ENCODE results near the gene USP3.
"Not testable (repeated sequence)": the region's sequence is repeated elsewhere in the genome, so short reads cannot be mapped to it uniquely, and the experiment has no call there.

Gene USP3

GRCh38 chr15:63620760-63621159 lies 116.4 kb downstream of the USP3 start:
- not testable (repeated sequence) for DNase-seq

DNA sequence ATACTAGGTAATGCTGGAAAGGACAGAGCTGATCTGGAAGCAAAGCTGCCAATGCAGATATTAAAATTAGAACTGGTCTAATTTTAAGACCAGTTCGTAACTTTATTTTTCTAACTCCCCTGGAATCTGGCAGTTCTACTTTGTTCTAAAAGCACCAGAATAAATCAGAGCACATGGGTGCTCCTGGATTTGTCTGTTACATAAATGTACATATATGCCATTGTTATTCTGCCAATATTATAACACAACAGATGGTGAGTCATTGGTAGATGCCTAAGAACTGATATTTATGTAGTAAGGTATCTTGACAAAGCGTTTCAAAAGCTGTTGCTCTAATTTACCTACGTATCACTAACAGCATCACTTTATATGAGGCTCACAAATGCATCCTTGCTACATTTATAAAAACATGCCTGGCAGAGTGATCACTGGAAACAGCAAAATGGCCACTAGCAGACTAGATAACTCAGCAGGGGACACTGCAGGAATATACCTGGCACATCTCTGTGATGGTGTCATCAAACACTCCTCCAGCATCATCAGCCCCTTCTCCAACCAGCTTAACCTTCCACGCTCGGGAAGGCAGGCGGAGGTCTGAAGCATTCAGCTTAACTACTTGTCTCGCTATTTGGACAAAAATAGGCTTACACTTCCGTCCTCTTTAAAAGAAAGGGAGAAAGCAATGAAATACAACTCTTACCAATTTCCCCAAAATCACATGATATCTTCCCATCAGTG lies 119.0 kb downstream of the USP3 start:
- DNase-seq: no peak

GRCh38 chr15:63626955-63627354 lies 122.6 kb downstream of the USP3 start:
- DNase-seq: no peak

DNA sequence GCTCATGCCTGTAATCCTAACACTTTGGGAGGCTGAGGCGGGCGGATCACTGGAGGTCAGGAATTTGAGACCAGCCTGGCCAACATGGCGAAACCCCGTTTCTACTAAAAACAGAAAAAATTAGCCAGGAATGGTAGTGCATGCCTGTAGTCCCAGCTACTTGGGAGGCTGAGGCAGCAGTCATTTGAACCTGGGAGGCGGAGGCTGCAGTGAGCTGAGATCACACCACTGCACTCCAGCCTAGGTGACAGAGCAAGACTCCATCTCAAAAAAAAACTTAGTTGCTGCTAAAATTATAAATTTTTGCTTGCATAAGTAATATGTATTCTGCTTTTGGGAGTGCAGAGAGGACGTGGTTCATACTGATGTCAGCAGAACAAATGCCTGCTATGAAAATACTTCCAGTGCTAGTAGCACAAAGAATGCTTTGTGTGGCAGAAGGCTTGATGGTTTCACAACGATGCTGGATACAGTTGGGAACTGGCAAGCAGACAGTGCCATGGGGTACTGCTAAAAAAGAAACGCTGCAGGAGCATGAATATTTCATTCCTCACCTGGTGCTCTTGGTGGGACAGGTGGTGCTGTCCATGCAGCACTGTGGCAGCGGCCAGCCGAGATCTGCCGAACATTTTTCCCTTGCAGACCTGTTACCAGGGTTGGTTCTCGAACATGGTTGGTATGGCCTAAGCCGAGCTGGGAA lies 123.9 kb downstream of the USP3 start:
- no peak for DNase-seq

DNA sequence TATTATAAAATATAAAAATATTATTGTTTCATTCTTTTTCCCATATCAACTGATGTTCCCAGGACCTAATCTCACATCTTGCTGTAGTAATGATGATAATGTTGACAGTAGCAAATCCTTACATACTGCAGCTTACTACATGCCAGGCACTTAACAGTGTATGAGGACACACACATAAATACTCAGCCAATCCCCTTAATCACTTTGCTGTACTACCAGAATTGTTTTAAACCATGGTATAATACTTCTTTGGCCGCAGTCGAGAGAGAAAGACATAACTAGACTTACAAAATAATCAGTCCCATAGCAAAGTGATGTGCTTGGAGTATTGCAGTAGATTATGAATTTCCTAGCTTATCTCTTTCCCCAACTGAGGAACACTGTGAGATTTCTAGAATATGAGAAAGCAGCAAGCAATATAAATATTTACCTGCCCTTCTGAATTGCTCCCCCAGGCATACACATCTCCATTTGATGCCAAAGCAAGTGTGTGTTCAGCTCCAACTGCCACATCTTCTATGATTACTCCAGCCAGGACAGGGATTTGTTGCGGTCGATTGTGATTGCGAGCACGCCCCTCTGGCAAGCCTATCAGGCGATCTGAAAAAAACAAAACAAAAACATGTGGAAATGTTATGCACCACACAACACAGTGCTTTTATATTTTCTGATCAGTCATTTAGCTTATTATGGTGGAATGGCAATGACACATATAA lies 125.8 kb downstream of the USP3 start:
- DNase-seq: no peak

GRCh38 chr15:63633312-63633711 lies 128.9 kb downstream of the USP3 start:
- no peak for DNase-seq

- DNase-seq: no peak
Measured at GRCh38 chr15:63634154-63634553, 129.8 kb downstream of the USP3 start.

DNA sequence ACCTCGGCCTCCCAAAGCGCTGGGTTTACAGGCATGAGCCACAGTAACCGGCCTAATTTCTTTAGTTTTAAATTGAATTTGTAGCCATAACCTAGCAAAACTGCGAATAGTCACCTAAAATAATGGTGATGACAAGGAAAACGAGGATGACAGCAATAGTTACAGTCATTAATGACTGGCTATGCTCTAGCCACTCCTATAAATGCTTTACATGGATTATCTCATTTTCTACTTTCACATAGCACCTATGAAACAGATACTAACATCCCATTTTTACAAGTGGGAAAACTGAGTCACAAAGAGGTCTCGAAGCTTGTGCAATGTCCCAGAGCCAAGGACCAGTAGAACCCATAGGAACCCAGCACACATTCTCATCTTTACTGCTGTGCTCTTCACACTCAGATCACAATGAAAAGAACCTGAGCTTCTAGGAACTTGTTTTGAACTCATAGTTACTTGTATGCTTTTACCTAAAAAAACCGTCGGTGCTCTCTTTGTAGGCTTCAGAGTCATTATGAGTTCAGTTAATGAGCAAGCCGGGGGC lies 132.2 kb downstream of the USP3 start:
- no peak for DNase-seq

DNA sequence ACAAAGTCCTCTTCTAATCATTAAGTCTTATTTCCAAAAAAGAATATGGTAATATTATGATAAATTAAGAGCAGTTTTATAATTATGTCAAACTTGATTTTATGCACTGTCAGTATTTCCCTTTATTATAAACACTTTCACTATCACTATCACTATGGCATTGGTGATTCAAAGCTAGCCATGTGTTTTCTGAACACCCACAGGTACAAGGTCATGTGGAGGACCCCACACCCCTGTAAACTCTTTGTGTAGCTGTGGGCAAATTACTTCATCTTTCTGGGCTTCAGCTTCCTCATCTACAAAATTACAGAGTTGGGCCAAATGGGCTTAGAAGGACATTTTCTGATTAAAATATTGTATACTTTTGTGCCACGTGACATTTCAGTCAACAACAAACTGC lies 134.4 kb downstream of the USP3 start:
- peak in 1 of 5 donors; percentile 4 for DNase-seq

DNA sequence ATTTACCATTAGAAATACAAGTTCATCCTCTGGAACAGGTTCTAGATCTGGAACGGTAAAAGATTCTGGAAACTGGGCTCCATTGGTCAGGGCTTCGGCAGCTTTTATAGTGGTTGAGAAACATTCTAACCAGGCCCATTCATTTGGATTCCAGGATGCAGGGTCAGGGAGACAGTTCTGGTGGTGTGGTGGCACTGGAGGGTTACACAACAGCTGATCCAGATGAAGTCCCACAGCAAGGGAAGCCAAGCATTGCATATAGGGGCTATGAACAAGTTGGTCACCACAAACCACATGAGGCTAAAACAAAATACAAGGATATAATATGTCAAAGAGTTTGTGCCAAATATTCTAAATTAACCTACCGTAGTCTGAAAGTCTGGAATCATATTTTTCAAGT lies 135.8 kb downstream of the USP3 start:
- DNase-seq: no peak
